Measurements from ENCODE around the gene FOXL1.

The FOXL1 gene

DNA sequence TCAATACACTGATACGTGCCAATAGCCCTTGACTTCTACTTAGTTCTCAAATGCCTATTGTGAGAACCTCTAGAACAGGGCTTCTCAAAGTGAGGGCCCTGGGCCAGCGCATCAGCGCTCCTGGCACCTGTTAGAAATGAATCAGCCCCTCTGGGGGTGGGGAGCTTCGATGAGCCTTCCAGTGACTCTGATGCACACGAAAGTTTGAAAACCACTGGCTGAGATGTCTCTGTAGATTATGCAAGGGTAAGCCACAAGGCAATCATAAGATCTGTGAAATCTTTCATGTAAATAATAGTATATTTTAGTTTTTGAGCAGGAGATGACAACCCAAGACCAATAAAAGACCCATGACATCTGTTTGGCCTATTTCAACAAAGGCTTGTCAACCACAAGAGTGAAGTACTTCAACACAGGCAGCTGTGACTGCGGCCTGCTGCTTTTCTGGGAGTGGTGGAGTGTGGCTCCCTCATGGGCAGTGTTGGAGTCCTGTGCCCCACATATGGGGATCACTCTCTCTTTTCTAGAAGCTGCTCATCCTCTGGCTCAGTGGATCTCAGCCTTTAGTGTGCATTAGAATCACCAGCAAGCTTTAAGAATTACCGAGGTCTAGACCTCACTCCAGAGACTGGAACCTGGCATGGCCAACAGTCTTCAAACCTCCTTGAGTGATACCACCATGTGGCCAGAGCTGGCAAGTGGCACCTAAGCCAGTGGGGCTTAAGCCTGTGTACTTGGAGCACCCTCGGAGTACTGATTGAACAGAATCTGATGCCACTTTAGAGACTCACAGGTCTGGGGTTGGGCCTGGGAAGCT lies 29.1 kb upstream of the FOXL1 start:
- peak; percentile 56 for DNase-seq

GRCh38 chr16:86549893-86550190 lies 28.5 kb upstream of the FOXL1 start:
- no peak for DNase-seq

- no peak for DNase-seq
Observed at GRCh38 chr16:86550281-86550680, 28.1 kb upstream of the FOXL1 start.

- DNase-seq, result no peak
Observed at GRCh38 chr16:86553356-86553755, 25.0 kb upstream of the FOXL1 start.

DNA sequence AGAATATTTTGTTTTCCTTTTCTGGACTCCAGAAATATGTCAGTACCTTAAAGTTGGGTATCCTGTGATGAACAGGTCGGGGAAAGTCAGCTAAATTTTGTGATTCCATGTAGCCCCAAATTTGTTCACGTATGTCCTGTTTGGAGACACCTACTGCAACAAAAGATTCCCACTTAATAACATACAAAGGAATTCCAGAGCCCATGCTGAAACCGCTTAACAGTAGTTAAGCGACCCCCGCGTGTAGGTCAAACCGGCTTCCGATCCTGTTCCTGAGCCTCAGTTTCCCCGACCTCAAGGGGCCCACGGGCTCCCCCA lies 23.8 kb upstream of the FOXL1 start:
- no peak for DNase-seq

GRCh38 chr16:86554917-86555703 lies 23.2 kb upstream of the FOXL1 start, which contains the start of gene MTHFSD:
Gene MTHFSD, minus strand, starts transcription at chr16:86555235. Its CDS starts 51 bp downstream, at chr16:86555184.
- DNase-seq, result peak; percentile 96

DNA sequence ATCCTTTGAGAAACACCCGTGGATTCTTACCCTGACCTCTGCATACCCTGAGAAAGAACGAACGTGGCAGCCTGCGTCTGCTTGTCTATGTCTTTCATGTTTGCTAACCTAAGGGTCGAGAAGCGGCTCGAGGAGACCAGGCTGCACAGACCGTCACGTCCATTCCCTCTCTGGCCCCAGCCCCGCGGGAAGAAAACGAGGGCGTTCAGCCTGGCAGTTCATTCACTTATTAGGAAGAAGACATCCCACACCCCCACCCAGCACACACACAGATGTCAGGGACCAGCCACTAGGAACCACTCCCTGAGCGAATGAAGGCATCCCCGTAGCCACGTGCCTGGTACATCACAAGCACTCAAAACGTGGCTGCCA lies 22.7 kb upstream of the FOXL1 start:
- DNase-seq, result no peak

DNA sequence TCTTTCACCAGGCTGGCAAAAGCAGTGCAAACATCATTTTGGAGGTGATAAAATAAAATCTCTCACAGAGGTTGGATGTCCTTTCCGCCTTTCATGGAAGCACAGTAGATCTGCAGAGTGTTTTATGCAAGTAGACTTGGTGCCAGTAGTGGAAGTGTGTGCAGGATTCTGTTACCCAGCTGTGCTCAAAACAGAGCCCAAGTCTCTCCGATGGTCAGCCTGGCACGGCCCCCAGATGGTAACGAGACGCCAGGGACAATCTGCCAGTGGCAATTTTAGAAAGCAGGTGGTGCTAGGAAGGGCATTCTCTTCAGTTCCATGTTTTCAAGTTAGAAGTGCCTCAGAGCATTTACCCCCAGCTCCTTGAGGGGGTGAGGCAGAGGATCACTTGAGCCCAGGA lies 21.8 kb upstream of the FOXL1 start:
- no peak for DNase-seq

DNA sequence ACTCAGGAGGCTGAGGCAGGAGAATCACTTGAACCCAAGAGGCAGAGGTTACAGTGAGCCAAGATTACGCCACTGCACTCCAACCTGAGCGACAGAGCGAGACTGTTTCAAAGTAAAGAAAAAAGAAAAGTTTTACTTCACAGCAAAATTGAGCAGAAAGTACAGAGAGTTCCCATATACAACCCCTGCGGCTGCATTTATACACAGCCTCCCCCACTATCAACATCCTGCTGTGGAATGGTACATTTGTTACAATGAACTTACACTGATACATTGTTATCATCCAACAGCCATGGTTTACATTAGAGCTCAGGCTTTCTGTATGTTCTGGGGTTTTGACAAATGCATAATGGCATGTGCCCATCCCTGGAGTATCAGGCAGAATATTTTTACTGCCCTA lies 20.8 kb upstream of the FOXL1 start:
- DNase-seq, result no peak

DNA sequence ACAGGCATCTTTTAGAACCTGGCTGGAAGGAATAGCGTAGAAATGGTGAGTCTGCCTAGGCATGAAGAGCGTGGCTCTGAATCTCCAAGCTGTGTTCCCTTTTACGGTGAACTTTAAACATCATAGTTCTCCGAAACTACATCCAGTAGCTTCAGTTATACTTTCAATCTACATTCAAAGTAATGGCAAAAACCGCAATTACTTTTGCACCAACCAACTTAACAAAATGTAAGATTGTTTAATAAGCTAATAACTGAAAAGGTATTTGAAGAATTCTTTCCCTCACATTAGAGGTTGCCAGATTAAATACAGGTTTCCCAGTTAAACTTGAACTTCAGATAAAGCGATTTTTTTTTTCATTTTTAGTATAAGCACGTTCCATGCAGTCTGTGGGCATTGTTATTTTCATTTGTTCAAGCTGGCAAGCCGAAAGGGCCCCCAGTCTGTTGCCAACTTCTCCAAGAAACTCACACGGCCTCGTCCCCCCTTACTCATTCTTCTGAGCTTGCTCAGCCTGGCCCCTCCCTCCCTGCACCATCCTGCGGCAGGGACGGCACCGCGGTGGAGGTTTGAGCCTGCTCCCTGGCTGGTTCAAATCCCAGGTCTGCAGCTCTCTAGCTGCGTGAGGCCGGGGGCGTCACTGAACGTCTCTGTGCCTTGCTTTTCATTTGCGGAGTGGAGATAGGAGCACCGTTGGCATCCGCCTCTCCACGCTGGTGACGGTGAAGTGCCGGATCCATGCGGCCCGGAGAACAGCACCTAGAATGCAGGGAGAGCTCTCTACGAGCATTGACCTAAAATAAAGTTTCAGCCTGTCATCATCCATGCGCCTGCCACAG lies 19.8 kb upstream of the FOXL1 start:
- DNase-seq, result no peak

GRCh38 chr16:86559802-86560305 lies 18.5 kb upstream of the FOXL1 start:
- DNase-seq, result no peak

DNA sequence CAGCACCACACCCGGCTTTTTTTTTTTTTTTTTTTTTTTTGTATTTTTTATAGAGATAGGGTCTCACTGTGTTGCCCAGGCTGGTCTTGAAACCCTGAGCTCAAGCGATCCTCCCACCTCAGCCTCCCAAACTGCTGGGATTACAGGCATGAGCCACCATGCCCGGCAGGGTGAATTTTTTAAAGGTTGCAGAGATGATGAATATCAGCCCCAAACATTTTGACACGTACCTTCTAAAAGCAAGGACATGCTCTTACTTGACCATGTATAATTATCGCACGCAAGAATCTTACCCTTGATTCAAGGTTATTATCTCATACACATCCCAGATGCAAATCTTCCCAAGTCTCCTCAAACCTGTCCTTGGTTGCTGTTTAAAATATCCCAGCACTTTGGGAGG lies 16.0 kb upstream of the FOXL1 start:
- no peak for DNase-seq

GRCh38 chr16:86563469-86564345 lies 14.6 kb upstream of the FOXL1 start:
- peak; percentile 93 for DNase-seq

DNA sequence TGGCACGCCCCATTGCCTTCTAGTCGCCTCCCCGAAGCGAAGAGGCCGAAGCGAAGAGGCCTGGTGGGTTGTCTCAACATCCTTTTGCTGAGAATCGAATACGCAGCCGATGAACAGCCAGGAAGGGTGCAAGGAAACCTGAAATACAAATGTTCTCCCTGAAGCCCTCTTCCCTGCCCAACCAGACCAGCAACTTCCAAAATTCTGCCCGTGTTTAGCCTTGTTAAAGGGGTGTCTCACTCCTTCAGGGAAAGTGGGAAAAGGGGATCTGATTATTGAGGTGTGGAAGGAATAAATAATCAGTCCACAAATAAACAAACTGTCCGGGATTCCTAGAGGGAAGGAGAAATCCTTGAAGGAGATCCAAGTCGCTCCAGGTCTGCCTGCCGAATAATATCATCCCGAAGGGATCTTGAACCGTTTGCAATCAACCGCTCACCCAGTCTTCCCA lies 13.1 kb upstream of the FOXL1 start:
- no peak for DNase-seq

DNA sequence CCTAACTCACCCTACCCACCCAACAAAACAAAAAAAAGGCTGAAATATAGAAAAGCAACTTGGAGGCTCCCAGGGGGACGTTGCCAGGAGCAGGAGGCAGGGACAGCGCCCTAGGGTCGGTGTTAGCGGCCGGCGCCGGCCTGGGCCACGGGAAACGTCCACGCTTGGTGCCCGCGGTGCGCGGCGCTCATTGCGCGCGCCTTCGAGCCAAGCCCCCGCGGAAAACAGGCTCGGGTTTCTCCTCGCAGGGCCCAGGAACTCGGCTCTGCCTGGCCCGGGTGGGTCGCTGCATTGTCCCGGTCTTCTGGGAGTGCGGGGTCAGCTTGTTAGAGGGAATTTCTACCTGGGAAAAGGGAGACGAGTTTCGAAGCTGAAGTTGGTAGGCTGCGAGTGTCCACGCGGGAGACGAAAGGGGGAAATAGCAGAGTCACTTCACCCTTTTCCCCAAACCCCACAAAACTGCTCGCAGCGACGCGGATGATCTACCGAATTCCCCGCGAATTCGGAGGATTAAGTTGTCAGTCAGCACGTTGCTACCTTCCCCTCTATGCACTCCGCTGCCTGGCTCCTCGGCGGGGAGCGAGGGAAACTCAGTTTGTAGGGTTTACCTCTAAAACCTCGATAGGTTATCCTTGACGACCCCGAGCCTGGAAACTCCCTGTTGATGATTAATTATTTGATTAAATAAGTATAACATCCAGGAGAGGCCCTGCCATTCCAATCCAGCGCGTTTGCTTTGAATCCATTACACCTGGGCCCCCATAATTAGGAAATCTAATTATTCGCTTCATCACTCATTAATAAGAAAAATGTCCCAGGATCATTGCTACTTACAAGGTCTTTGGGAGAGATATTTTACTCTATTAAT lies 12.5 kb upstream of the FOXL1 start:
- no peak for DNase-seq

GRCh38 chr16:86566601-86566965 lies 11.8 kb upstream of the FOXL1 start, which contains the start of gene FOXC2:
Gene FOXC2, plus strand, starts transcription at chr16:86566829. Its CDS starts 507 bp downstream, at chr16:86567336.
- DNase-seq, result peak; percentile 77

- DNase-seq, result no peak
Observed at GRCh38 chr16:86566966-86567700, 11.2 kb upstream of the FOXL1 start.

DNA sequence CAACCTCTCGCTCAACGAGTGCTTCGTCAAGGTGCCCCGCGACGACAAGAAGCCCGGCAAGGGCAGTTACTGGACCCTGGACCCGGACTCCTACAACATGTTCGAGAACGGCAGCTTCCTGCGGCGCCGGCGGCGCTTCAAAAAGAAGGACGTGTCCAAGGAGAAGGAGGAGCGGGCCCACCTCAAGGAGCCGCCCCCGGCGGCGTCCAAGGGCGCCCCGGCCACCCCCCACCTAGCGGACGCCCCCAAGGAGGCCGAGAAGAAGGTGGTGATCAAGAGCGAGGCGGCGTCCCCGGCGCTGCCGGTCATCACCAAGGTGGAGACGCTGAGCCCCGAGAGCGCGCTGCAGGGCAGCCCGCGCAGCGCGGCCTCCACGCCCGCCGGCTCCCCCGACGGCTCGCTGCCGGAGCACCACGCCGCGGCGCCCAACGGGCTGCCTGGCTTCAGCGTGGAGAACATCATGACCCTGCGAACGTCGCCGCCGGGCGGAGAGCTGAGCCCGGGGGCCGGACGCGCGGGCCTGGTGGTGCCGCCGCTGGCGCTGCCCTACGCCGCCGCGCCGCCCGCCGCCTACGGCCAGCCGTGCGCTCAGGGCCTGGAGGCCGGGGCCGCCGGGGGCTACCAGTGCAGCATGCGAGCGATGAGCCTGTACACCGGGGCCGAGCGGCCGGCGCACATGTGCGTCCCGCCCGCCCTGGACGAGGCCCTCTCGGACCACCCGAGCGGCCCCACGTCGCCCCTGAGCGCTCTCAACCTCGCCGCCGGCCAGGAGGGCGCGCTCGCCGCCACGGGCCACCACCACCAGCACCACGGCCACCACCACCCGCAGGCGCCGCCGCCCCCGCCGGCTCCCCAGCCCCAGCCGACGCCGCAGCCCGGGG lies 10.4 kb upstream of the FOXL1 start:
- no peak for DNase-seq
